Ovary (tissue), 3 donors: Measurements from ENCODE around the gene MARK2.

Source experiments
- CTCF ChIP-seq, 3 donors: fragments of 450-650 bp in 2 of 3; fragments of 200-600 bp in 1 of 3; IDR thresholded peaks; one replicate each; pipeline versions ENCODE4 v1.5.1 to v1.8.0; 2016 to 2022; ENCODE audit warnings: antibody characterized with exemption in 3 of 3, mild to moderate bottlenecking in 1 of 3
- EP300 ChIP-seq: sonication (generic); formaldehyde crosslinking; IDR thresholded peaks from one replicate; pipeline ENCODE4 v1.6.1; 2017; ENCODE audit warnings: antibody characterized with exemption
- POLR2A ChIP-seq: fragments of 450-650 bp; IDR thresholded peaks from one replicate; pipeline ENCODE4 v1.6.1; 2017; ENCODE audit warnings: antibody characterized with exemption, mild to moderate bottlenecking, moderate library complexity
- donor health status: DM: no; HTN: no; CAD: no.

- TF ChIP-seq POLR2A, result no peak
- TF ChIP-seq EP300, result no peak
- TF ChIP-seq CTCF (IDR thresholded peaks at IDR 0.05), result no peak
Observed at GRCh38 chr11:63883791-63884190, 44.9 kb downstream of the MARK2 start.
